ENCODE results near the gene TCF12.

- TF ChIP-seq, protein P1, sequence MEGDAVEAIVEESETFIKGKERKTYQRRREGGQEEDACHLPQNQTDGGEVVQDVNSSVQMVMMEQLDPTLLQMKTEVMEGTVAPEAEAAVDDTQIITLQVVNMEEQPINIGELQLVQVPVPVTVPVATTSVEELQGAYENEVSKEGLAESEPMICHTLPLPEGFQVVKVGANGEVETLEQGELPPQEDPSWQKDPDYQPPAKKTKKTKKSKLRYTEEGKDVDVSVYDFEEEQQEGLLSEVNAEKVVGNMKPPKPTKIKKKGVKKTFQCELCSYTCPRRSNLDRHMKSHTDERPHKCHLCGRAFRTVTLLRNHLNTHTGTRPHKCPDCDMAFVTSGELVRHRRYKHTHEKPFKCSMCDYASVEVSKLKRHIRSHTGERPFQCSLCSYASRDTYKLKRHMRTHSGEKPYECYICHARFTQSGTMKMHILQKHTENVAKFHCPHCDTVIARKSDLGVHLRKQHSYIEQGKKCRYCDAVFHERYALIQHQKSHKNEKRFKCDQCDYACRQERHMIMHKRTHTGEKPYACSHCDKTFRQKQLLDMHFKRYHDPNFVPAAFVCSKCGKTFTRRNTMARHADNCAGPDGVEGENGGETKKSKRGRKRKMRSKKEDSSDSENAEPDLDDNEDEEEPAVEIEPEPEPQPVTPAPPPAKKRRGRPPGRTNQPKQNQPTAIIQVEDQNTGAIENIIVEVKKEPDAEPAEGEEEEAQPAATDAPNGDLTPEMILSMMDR (IDR thresholded peaks at IDR 0.05) = no peak
- no peak for TF ChIP-seq POLR2A (IDR thresholded peaks at IDR 0.05)
These were observed 116.2 kb downstream of the TCF12 start for GRCh38 chr15:57034613-57035012.
